Measurements from ENCODE around the gene PKIG.

DNA sequence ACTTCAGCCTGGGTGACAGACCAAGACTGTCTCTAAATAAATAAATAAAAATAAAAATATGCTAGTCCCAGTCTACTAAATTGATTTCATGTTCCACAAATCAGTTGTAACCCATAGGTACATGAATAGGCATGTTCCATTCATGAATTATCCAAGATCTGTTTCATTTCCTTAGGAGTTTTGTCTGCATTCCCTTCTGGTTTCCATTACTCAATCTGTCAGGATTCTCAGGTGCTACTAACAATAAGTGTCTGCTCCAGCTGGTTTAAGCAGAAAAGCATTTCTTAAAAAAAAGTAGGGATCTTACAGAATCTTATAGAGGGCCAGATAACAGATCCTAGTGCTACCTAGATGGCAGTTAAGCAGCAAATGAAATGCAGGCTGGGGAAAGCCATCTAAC lies 15.6 kb upstream of the PKIG start:
- TF ChIP-seq CTCF (conservative IDR thresholded peaks at IDR 0.05; ENCODE audit: low read depth in 2 of 2) = no peak
- no peak for TF ChIP-seq EZH2phosphoT487 (IDR thresholded peaks at IDR 0.05; ENCODE audit: unreplicated experiment)
- no peak for TF ChIP-seq POLR2AphosphoS5 (IDR thresholded peaks at IDR 0.05; ENCODE audit: low read depth)
- no peak for TF ChIP-seq ZNF114 (CRISPR knock-in tag; IDR thresholded peaks at IDR 0.05)
- TF ChIP-seq NANOG (IDR thresholded peaks at IDR 0.05; ENCODE audit: borderline replicate concordance) = no peak
- TF ChIP-seq CREB1 (CRISPR knock-in tag; IDR thresholded peaks at IDR 0.05; ENCODE audit: low read depth) = no peak
- TF ChIP-seq EZH2 (IDR thresholded peaks at IDR 0.05; ENCODE audit: low read depth, unreplicated experiment) = no peak
- no peak for TF ChIP-seq ZNF331 (CRISPR knock-in tag; IDR thresholded peaks at IDR 0.05; ENCODE audit: low read depth)
- TF ChIP-seq REST (IDR thresholded peaks at IDR 0.05; ENCODE audit: unreplicated experiment) = no peak
- no peak for TF ChIP-seq ETS1 (IDR thresholded peaks at IDR 0.05)
- TF ChIP-seq JUNB (IDR thresholded peaks at IDR 0.05; ENCODE audit: unreplicated experiment) = no peak
- TF ChIP-seq STAT1 (IDR thresholded peaks at IDR 0.05; ENCODE audit: unreplicated experiment) = no peak
- TF ChIP-seq, protein P1, sequence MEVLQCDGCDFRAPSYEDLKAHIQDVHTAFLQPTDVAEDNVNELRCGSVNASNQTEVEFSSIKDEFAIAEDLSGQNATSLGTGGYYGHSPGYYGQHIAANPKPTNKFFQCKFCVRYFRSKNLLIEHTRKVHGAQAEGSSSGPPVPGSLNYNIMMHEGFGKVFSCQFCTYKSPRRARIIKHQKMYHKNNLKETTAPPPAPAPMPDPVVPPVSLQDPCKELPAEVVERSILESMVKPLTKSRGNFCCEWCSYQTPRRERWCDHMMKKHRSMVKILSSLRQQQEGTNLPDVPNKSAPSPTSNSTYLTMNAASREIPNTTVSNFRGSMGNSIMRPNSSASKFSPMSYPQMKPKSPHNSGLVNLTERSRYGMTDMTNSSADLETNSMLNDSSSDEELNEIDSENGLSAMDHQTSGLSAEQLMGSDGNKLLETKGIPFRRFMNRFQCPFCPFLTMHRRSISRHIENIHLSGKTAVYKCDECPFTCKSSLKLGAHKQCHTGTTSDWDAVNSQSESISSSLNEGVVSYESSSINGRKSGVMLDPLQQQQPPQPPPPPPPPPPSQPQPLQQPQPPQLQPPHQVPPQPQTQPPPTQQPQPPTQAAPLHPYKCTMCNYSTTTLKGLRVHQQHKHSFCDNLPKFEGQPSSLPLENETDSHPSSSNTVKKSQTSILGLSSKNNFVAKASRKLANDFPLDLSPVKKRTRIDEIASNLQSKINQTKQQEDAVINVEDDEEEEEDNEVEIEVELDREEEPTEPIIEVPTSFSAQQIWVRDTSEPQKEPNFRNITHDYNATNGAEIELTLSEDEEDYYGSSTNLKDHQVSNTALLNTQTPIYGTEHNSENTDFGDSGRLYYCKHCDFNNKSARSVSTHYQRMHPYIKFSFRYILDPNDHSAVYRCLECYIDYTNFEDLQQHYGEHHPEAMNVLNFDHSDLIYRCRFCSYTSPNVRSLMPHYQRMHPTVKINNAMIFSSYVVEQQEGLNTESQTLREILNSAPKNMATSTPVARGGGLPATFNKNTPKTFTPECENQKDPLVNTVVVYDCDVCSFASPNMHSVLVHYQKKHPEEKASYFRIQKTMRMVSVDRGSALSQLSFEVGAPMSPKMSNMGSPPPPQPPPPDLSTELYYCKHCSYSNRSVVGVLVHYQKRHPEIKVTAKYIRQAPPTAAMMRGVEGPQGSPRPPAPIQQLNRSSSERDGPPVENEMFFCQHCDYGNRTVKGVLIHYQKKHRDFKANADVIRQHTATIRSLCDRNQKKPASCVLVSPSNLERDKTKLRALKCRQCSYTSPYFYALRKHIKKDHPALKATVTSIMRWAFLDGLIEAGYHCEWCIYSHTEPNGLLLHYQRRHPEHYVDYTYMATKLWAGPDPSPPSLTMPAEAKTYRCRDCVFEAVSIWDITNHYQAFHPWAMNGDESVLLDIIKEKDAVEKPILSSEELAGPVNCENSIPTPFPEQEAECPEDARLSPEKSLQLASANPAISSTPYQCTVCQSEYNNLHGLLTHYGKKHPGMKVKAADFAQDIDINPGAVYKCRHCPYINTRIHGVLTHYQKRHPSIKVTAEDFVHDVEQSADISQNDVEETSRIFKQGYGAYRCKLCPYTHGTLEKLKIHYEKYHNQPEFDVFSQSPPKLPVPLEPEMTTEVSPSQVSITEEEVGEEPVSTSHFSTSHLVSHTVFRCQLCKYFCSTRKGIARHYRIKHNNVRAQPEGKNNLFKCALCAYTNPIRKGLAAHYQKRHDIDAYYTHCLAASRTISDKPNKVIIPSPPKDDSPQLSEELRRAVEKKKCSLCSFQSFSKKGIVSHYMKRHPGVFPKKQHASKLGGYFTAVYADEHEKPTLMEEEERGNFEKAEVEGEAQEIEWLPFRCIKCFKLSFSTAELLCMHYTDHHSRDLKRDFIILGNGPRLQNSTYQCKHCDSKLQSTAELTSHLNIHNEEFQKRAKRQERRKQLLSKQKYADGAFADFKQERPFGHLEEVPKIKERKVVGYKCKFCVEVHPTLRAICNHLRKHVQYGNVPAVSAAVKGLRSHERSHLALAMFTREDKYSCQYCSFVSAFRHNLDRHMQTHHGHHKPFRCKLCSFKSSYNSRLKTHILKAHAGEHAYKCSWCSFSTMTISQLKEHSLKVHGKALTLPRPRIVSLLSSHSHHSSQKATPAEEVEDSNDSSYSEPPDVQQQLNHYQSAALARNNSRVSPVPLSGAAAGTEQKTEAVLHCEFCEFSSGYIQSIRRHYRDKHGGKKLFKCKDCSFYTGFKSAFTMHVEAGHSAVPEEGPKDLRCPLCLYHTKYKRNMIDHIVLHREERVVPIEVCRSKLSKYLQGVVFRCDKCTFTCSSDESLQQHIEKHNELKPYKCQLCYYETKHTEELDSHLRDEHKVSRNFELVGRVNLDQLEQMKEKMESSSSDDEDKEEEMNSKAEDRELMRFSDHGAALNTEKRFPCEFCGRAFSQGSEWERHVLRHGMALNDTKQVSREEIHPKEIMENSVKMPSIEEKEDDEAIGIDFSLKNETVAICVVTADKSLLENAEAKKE (CRISPR knock-in tag; IDR thresholded peaks at IDR 0.05) = no peak

Measured in GM23338 (cell line).